GM06990 (cell line): ENCODE results near the gene BIN2.

ENCODE experiments used
- DNase-seq: peaks from one replicate; pipeline ENCODE4 v3.0.0-alpha.2; 2011; ENCODE audit not compliant: insufficient read length; ENCODE audit errors: extremely low read depth
- H3K27me3 ChIP-seq: replicated peaks from 2 replicates; pipeline ENCODE4 v1.6.0; 2011; ENCODE audit warnings: low read length; ENCODE audit not compliant: control insufficient read depth, insufficient read depth
- H3K36me3 ChIP-seq: 2 replicates; pipeline ENCODE4 v1.5.1; 2011; ENCODE audit warnings: low read length; ENCODE audit not compliant: control insufficient read depth, insufficient read depth
- H3K4me3 ChIP-seq: replicated peaks from 2 replicates; pipeline ENCODE4 v1.5.1; 2011; ENCODE audit warnings: low read depth, mild to moderate bottlenecking, control low read depth, low read length
- CTCF ChIP-seq: IDR thresholded peaks from 2 replicates; pipeline ENCODE4 v1.5.1; 2011; ENCODE audit warnings: low read length, control low read depth, mild to moderate bottlenecking, inconsistent platforms; ENCODE audit not compliant: insufficient read depth, poor library complexity, severe bottlenecking

BIN2 gene

GRCh38 chr12:51238510-51239334 lies 85.3 kb downstream of the BIN2 start, which contains the start of gene DAZAP2:
TSS of gene DAZAP2 (plus strand) at chr12:51238826. CDS start at chr12:51238908, 82 bp downstream.
- H3K36me3 ChIP-seq = peaks cover 11% of the 10 kb centered on the region
- H3K27me3 ChIP-seq = no peaks in the 10 kb centered on the region
- peak within 1 kb of the TSS; percentile 100 for H3K4me3 ChIP-seq
- peak; percentile 98 for DNase-seq
- TF ChIP-seq CTCF = no peak

GRCh38 chr12:51238037-51238509 lies 85.9 kb downstream of the BIN2 start:
- Histone ChIP-seq H3K27me3 (no peaks in the 10 kb centered on the region), H3K36me3 (peaks cover 11% of the 10 kb centered on the region), H3K4me3 (peak overlapping the region; percentile 100)
- DNase-seq = no peak
- TF ChIP-seq CTCF = no peak

GRCh38 chr12:51234530-51234929 lies 89.4 kb downstream of the BIN2 start:
- H3K36me3 ChIP-seq = no peaks in the 10 kb centered on the region
- H3K4me3 ChIP-seq = no peak overlapping the region
- H3K27me3 ChIP-seq = no peaks in the 10 kb centered on the region
- DNase-seq = no peak
- no peak for TF ChIP-seq CTCF

GRCh38 chr12:51232642-51233041 lies 91.3 kb downstream of the BIN2 start:
- Histone ChIP-seq H3K27me3 (no peaks in the 10 kb centered on the region), H3K36me3 (no peaks in the 10 kb centered on the region), H3K4me3 (no peak overlapping the region)
- TF ChIP-seq CTCF = no peak
- DNase-seq = no peak
